ENCODE measurements around the gene TTI1.

DNA sequence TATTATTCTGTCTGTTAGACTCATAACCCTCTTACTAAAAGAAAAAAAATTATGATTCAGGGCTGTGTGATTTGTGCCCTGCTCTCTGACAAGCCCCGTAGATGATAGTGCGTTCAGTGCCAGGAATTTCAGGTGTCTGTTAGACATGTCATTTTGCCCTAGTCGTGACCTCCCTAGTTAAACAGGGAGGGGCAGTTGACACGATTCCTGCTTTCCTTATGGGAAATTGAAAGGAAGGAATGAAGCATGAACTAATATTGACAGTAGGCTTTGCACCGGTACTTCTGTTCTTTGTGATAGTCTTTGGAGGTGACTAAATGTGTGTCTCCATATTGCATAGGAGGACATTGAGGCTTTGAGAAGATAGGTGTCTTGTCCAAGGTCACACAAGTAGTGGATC lies 26.6 kb upstream of the TTI1 start:
- TF ChIP-seq EP300 (IDR thresholded peaks at IDR 0.05; ENCODE audit: low read length) (no peak), EZH2 (IDR thresholded peaks at IDR 0.05; ENCODE audit: borderline replicate concordance, low read depth, low read length) (no peak), HDGF (IDR thresholded peaks at IDR 0.05) (no peak), NEUROD1 (IDR thresholded peaks at IDR 0.05; ENCODE audit: borderline replicate concordance, low read depth, low read length, partially characterized antibody) (no peak), BACH1 (tag; IDR thresholded peaks at IDR 0.05) (no peak), POLR2A (conservative IDR thresholded peaks at IDR 0.05) (no peak), NBN (IDR thresholded peaks at IDR 0.05; ENCODE audit: low read depth) (no peak), YY1 (IDR thresholded peaks at IDR 0.05; ENCODE audit: borderline replicate concordance in 1 of 3, control insufficient read depth in 1 of 3, extremely low read depth in 1 of 3, insufficient read depth in 3 of 3, insufficient read length in 1 of 3, insufficient replicate concordance in 2 of 3, low read depth in 1 of 3, low read length in 2 of 3) (no peak), TAF1 (IDR thresholded peaks at IDR 0.05; ENCODE audit: control insufficient read depth, extremely low read depth, insufficient read depth, low read length, severe bottlenecking) (no peak)
- TF ChIP-seq, protein P1, sequence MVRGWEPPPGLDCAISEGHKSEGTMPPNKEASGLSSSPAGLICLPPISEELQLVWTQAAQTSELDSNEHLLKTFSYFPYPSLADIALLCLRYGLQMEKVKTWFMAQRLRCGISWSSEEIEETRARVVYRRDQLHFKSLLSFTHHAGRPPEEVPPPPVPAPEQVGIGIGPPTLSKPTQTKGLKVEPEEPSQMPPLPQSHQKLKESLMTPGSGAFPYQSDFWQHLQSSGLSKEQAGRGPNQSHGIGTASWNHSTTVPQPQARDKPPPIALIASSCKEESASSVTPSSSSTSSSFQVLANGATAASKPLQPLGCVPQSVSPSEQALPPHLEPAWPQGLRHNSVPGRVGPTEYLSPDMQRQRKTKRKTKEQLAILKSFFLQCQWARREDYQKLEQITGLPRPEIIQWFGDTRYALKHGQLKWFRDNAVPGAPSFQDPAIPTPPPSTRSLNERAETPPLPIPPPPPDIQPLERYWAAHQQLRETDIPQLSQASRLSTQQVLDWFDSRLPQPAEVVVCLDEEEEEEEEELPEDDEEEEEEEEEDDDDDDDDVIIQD (CRISPR knock-in tag; IDR thresholded peaks at IDR 0.05) = no peak
- TF ChIP-seq, protein P2, sequence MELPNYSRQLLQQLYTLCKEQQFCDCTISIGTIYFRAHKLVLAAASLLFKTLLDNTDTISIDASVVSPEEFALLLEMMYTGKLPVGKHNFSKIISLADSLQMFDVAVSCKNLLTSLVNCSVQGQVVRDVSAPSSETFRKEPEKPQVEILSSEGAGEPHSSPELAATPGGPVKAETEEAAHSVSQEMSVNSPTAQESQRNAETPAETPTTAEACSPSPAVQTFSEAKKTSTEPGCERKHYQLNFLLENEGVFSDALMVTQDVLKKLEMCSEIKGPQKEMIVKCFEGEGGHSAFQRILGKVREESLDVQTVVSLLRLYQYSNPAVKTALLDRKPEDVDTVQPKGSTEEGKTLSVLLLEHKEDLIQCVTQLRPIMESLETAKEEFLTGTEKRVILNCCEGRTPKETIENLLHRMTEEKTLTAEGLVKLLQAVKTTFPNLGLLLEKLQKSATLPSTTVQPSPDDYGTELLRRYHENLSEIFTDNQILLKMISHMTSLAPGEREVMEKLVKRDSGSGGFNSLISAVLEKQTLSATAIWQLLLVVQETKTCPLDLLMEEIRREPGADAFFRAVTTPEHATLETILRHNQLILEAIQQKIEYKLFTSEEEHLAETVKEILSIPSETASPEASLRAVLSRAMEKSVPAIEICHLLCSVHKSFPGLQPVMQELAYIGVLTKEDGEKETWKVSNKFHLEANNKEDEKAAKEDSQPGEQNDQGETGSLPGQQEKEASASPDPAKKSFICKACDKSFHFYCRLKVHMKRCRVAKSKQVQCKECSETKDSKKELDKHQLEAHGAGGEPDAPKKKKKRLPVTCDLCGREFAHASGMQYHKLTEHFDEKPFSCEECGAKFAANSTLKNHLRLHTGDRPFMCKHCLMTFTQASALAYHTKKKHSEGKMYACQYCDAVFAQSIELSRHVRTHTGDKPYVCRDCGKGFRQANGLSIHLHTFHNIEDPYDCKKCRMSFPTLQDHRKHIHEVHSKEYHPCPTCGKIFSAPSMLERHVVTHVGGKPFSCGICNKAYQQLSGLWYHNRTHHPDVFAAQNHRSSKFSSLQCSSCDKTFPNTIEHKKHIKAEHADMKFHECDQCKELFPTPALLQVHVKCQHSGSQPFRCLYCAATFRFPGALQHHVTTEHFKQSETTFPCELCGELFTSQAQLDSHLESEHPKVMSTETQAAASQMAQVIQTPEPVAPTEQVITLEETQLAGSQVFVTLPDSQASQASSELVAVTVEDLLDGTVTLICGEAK (IDR thresholded peaks at IDR 0.05) = no peak
- TF ChIP-seq, protein P2 (CRISPR knock-in tag; IDR thresholded peaks at IDR 0.05) = no peak
